Calu3 (cell line): ENCODE results near the gene SERBP1. TPM values are rescaled to one million over a fixed set of nuclear protein-coding genes. Genes with fewer than 3 reads are reported as not detected.

Experiments used
- BruUV-seq: library from RNA; stranded (reverse); fragments of 400-500 nt; replicated peaks from 2 replicates; lab custom pipeline; 2021; lab: Mats Ljungman, UMichigan
- CTCF ChIA-PET: fragments of 300-600 bp; sonication (Branson Sonifier 250); formaldehyde crosslinking; loops from one replicate; lab custom pipeline; 2022; ENCODE audit warnings: antibody characterized with exemption; lab: Charles Lee
- DNase-seq: peaks from one replicate; pipeline ENCODE4 v3.0.0; 2022
- H3K27ac Mint-ChIP-seq: one replicate; pipeline ENCODE4 v1.8.0; 2022; ENCODE audit warnings: mixed read lengths; ENCODE audit not compliant: unreplicated experiment
- H3K27me3 Mint-ChIP-seq: one replicate; pipeline ENCODE4 v1.8.0; 2022; ENCODE audit warnings: mixed read lengths; ENCODE audit not compliant: unreplicated experiment
- H3K36me3 Mint-ChIP-seq: one replicate; pipeline ENCODE4 v1.8.0; 2022; ENCODE audit warnings: mild to moderate bottlenecking, moderate library complexity, mixed read lengths; ENCODE audit not compliant: insufficient read depth, unreplicated experiment
- H3K4me1 Mint-ChIP-seq: one replicate; pipeline ENCODE4 v1.8.0; 2022; ENCODE audit warnings: mild to moderate bottlenecking, low read depth, mixed read lengths; ENCODE audit not compliant: unreplicated experiment
- H3K4me3 Mint-ChIP-seq: one replicate; pipeline ENCODE4 v1.8.0; 2022; ENCODE audit warnings: mild to moderate bottlenecking, low read depth, moderate library complexity, mixed read lengths; ENCODE audit not compliant: unreplicated experiment
- H3K9me3 Mint-ChIP-seq: one replicate; pipeline ENCODE4 v1.8.0; 2022; ENCODE audit warnings: low read depth, mixed read lengths; ENCODE audit not compliant: unreplicated experiment
- intact Hi-C: fragments of 100-400 bp; cut with micrococcal nuclease; formaldehyde crosslinking; loops from one replicate; pipeline ENCODE4 v1.10.0; 2022; ENCODE audit not compliant: unreplicated experiment
- total RNA-seq: library from RNA; stranded (reverse); gene quantifications from 2 replicates; pipeline ENCODE4 v1.2.3, GENCODE V29; 2022
- TF ChIP-seq, protein P1 (sequence below): fragments of 200-600 bp; IDR thresholded peaks from one replicate; pipeline ENCODE4 v1.8.0; 2022; ENCODE audit warnings: antibody characterized with exemption; ENCODE audit not compliant: unreplicated experiment

Gene SERBP1
- total RNA-seq, 1 experiment from 2014 or later: 226 TPM

GRCh38 chr1:67431156-67431765 is 1.1 kb upstream of the SERBP1 start:
- peaks cover 13% of the 10 kb centered on the region for H3K4me1 Mint-ChIP-seq
- H3K27ac Mint-ChIP-seq: peak overlapping the region; percentile 96
- CTCF ChIA-PET: interaction anchor here (0.6 to 2.8 kb wide), 2 partner anchors 13 to 69 kb away, joined by 4 to 8 read pairs; no protein-coding TSS in a partner anchor
- H3K9me3 Mint-ChIP-seq: no peaks in the 10 kb centered on the region
- intact Hi-C loops: loop anchor here (10.0 kb wide), 1 partner anchor 496 kb away; no protein-coding TSS in a partner anchor
- H3K36me3 Mint-ChIP-seq: peaks cover 50% of the 10 kb centered on the region
- H3K4me3 Mint-ChIP-seq: peak overlapping the region; percentile 98
- TF ChIP-seq, protein P1, sequence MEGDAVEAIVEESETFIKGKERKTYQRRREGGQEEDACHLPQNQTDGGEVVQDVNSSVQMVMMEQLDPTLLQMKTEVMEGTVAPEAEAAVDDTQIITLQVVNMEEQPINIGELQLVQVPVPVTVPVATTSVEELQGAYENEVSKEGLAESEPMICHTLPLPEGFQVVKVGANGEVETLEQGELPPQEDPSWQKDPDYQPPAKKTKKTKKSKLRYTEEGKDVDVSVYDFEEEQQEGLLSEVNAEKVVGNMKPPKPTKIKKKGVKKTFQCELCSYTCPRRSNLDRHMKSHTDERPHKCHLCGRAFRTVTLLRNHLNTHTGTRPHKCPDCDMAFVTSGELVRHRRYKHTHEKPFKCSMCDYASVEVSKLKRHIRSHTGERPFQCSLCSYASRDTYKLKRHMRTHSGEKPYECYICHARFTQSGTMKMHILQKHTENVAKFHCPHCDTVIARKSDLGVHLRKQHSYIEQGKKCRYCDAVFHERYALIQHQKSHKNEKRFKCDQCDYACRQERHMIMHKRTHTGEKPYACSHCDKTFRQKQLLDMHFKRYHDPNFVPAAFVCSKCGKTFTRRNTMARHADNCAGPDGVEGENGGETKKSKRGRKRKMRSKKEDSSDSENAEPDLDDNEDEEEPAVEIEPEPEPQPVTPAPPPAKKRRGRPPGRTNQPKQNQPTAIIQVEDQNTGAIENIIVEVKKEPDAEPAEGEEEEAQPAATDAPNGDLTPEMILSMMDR: no peak
- DNase-seq: no peak
- TSS peak; percentile 69 for BruUV-seq
- no peaks in the 10 kb centered on the region for H3K27me3 Mint-ChIP-seq

- BruUV-seq: no TSS peak
- TF ChIP-seq, protein P1: no peak
- Mint-ChIP-seq H3K27me3 (no peaks in the 10 kb centered on the region), H3K27ac (peak overlapping the region; percentile 96), H3K4me1 (peaks cover 28% of the 10 kb centered on the region), H3K36me3 (peaks cover 65% of the 10 kb centered on the region), H3K9me3 (no peaks in the 10 kb centered on the region), H3K4me3 (peak overlapping the region; percentile 98)
- peak; percentile 15 for DNase-seq
- intact Hi-C loops: loop anchor here (2.0 to 10.0 kb wide), 3 partner anchors 15 to 495 kb away; no protein-coding TSS in a partner anchor
- CTCF ChIA-PET: interaction anchor here (0.6 to 2.8 kb wide), 2 partner anchors 12 to 71 kb away, joined by 3 to 8 read pairs; no protein-coding TSS in a partner anchor
Observed at GRCh38 chr1:67429528-67430357, 459 bp downstream of the SERBP1 start.

- H3K27me3 Mint-ChIP-seq: no peaks in the 10 kb centered on the region
- H3K27ac Mint-ChIP-seq: peak overlapping the region; percentile 96
- H3K36me3 Mint-ChIP-seq: peaks cover 72% of the 10 kb centered on the region
- intact Hi-C loops: loop anchor here (2.0 to 5.0 kb wide), 2 partner anchors 14 to 73 kb away; no protein-coding TSS in a partner anchor
- no peaks in the 10 kb centered on the region for H3K9me3 Mint-ChIP-seq
- no peak for DNase-seq
- TF ChIP-seq, protein P1: no peak
- peaks cover 29% of the 10 kb centered on the region for H3K4me1 Mint-ChIP-seq
- no TSS peak for BruUV-seq
- CTCF ChIA-PET: interaction anchor here (0.6 kb wide), 1 partner anchor 12 kb away, joined by 3 read pairs; no protein-coding TSS in a partner anchor
- H3K4me3 Mint-ChIP-seq: peak overlapping the region; percentile 98
Observed at GRCh38 chr1:67429011-67429527, 1.1 kb downstream of the SERBP1 start.

DNA sequence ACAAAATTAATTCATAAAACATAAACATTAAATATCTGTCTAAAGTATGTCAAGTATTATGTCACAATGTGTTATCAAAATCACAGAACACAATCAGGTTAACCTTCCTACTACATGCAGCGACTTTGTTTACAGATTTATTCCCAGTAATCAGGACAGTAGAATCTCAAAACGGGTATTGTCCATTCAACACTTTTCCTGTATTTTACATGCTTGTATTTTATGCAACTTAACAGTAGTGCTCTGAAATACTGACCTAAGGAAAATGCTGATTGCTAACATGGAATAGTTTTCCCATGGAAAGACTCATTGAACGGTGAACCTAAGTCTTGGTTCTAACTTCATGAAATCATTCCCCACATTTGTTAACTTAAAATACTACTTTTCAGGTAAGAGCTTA is 2.3 kb downstream of the SERBP1 start:
- no peak overlapping the region for H3K27ac Mint-ChIP-seq
- no peaks in the 10 kb centered on the region for H3K9me3 Mint-ChIP-seq
- CTCF ChIA-PET: no interaction called here
- DNase-seq: no peak
- peaks cover 29% of the 10 kb centered on the region for H3K4me1 Mint-ChIP-seq
- no TSS peak for BruUV-seq
- H3K4me3 Mint-ChIP-seq: peak overlapping the region; percentile 98
- H3K36me3 Mint-ChIP-seq: peaks cover 83% of the 10 kb centered on the region
- intact Hi-C loops: loop anchor here (2.0 to 5.0 kb wide), 2 partner anchors 13 to 74 kb away; no protein-coding TSS in a partner anchor
- no peaks in the 10 kb centered on the region for H3K27me3 Mint-ChIP-seq
- TF ChIP-seq, protein P1: no peak
